GM23338 (cell line): ENCODE data around the gene SLC16A2. TPM values are rescaled to one million over a fixed set of nuclear protein-coding genes. Genes with fewer than 3 reads are reported as not detected.

Experiments used
- ATAC-seq: fragments of 200-7000 bp; cut with Tn5 transposase; 3 replicates; pipeline ENCODE4 v1.9.1; 2020
- DNase-seq: peaks from one replicate; pipeline ENCODE4 v3.0.0-alpha.2; 2015; ENCODE audit warnings: low spot score
- H2AFZ ChIP-seq: fragments of 200-600 bp; sonication (generic); 2 replicates; pipeline ENCODE4 v1.8.0; 2016; ENCODE audit warnings: antibody characterized with exemption, mild to moderate bottlenecking, moderate library complexity
- H3F3A ChIP-seq: fragments of 200-600 bp; sonication (generic); replicated peaks from 2 replicates; pipeline ENCODE4 v1.8.0; 2017; ENCODE audit warnings: antibody characterized with exemption, mixed run types, low read depth
- H3K27ac ChIP-seq: fragments of 200-600 bp; sonication (generic); 2 replicates; pipeline ENCODE4 v1.6.1; 2016; ENCODE audit warnings: low read depth
- H3K27me3 ChIP-seq: fragments of 200-600 bp; sonication (generic); 2 replicates; pipeline ENCODE4 v1.8.0; 2016; ENCODE audit warnings: mild to moderate bottlenecking, mixed run types, moderate library complexity; ENCODE audit not compliant: insufficient read depth
- H3K36me3 ChIP-seq: fragments of 200-600 bp; sonication (generic); 2 replicates; pipeline ENCODE4 v1.8.0; 2016; ENCODE audit warnings: mild to moderate bottlenecking; ENCODE audit not compliant: insufficient read depth
- H3K4me1 ChIP-seq: fragments of 200-600 bp; sonication (generic); 2 replicates; pipeline ENCODE4 v1.8.0; 2016; ENCODE audit warnings: mild to moderate bottlenecking, moderate library complexity; ENCODE audit not compliant: insufficient read depth
- H3K4me2 ChIP-seq: fragments of 200-600 bp; sonication (generic); 2 replicates; pipeline ENCODE4 v1.7.1; 2017; ENCODE audit warnings: mixed run types
- H3K4me3 ChIP-seq: fragments of 200-600 bp; sonication (generic); 2 replicates; pipeline ENCODE4 v1.6.1; 2016; ENCODE audit warnings: mixed run types
- H3K79me2 ChIP-seq: fragments of 200-600 bp; sonication (generic); replicated peaks from 2 replicates; pipeline ENCODE4 v1.8.0; 2017; ENCODE audit warnings: mild to moderate bottlenecking; ENCODE audit not compliant: insufficient read depth
- H3K9me2 ChIP-seq: fragments of 200-600 bp; sonication (generic); 2 replicates; pipeline ENCODE4 v1.8.0; 2017; ENCODE audit not compliant: insufficient read depth
- H4K20me1 ChIP-seq: fragments of 200-600 bp; sonication (generic); replicated peaks from 2 replicates; pipeline ENCODE4 v1.8.0; 2017; ENCODE audit warnings: mild to moderate bottlenecking; ENCODE audit not compliant: insufficient read depth
- H3K27ac Mint-ChIP-seq: 2 replicates; pipeline ENCODE4 v1.8.0; 2020; ENCODE audit warnings: inconsistent platforms, mild to moderate bottlenecking, moderate library complexity, mixed read lengths
- H3K27me3 Mint-ChIP-seq: 3 replicates; pipeline ENCODE4 v1.8.0; 2022; ENCODE audit warnings: low read depth, mild to moderate bottlenecking, moderate library complexity, mixed read lengths, inconsistent platforms; ENCODE audit not compliant: insufficient read depth, poor library complexity
- H3K36me3 Mint-ChIP-seq: 3 replicates; pipeline ENCODE4 v1.8.0; 2021; ENCODE audit warnings: low read depth, mild to moderate bottlenecking, inconsistent platforms, moderate library complexity, mixed read lengths
- H3K4me1 Mint-ChIP-seq: 3 replicates; pipeline ENCODE4 v1.8.0; 2020; ENCODE audit warnings: mild to moderate bottlenecking, inconsistent platforms, mixed read lengths
- H3K4me3 Mint-ChIP-seq: 3 replicates; pipeline ENCODE4 v1.8.0; 2021; ENCODE audit warnings: moderate library complexity, mild to moderate bottlenecking, inconsistent platforms, mixed read lengths
- H3K9me3 Mint-ChIP-seq: 3 replicates; pipeline ENCODE4 v1.8.0; 2020; ENCODE audit warnings: moderate library complexity, mild to moderate bottlenecking, inconsistent platforms, mixed read lengths
- CREB1 ChIP-seq: fragments of 250-450 bp; sonication (Bioruptor Pico); IDR thresholded peaks from 2 replicates; pipeline ENCODE4 v1.5.0; 2020; ENCODE audit warnings: low read depth, mild to moderate bottlenecking, moderate library complexity
- EZH2 ChIP-seq: fragments of 200-600 bp; sonication (generic); IDR thresholded peaks from one replicate; pipeline ENCODE4 v1.8.0; 2017; ENCODE audit warnings: antibody characterized with exemption, mild to moderate bottlenecking, low read depth; ENCODE audit not compliant: unreplicated experiment
- EZH2phosphoT487 ChIP-seq: fragments of 200-600 bp; sonication (generic); IDR thresholded peaks from one replicate; pipeline ENCODE4 v1.8.1; 2018; ENCODE audit warnings: antibody characterized with exemption; ENCODE audit not compliant: unreplicated experiment
- JUNB ChIP-seq: IDR thresholded peaks from one replicate; pipeline ENCODE4 v1.6.1; 2016; ENCODE audit warnings: antibody characterized with exemption; ENCODE audit not compliant: unreplicated experiment
- POLR2AphosphoS5 ChIP-seq: IDR thresholded peaks from 2 replicates; pipeline ENCODE4 v1.6.1; 2016; ENCODE audit warnings: antibody characterized with exemption, low read depth
- STAT1 ChIP-seq: IDR thresholded peaks from one replicate; pipeline ENCODE4 v1.6.1; 2016; ENCODE audit warnings: antibody characterized with exemption; ENCODE audit not compliant: unreplicated experiment
- ZNF114 ChIP-seq: fragments of 250-450 bp; sonication (Bioruptor Pico); IDR thresholded peaks from 2 replicates; pipeline ENCODE4 v1.5.0; 2020; ENCODE audit warnings: mild to moderate bottlenecking, moderate library complexity
- ZNF331 ChIP-seq: fragments of 250-450 bp; sonication (Bioruptor Pico); IDR thresholded peaks from 2 replicates; pipeline ENCODE4 v1.5.0; 2020; ENCODE audit warnings: low read depth, mild to moderate bottlenecking, moderate library complexity
- polyA plus RNA-seq: library from polyadenylated mRNA; unstranded; fragments of >200 nt; fragmentation: Nextera tagmentation; extraction: Ambion mirVana; gene quantifications from 2 replicates; pipeline ENCODE4 v1.2.1, GENCODE V29; 2016
- total RNA-seq: library from RNA; depleted of rRNA; stranded (reverse); fragments of >200 nt; shearing (Covaris generic); gene quantifications from 2 replicates; pipeline ENCODE4 v1.2.3, GENCODE V29; 2014
- TF ChIP-seq, protein P1 (sequence below): IDR thresholded peaks from one replicate; pipeline ENCODE4 v1.6.1; 2018; ENCODE audit warnings: antibody characterized with exemption; ENCODE audit not compliant: unreplicated experiment
- TF ChIP-seq, protein P2 (sequence below), 2 experiments: fragments of 200-600 bp in 1 of 2; sonication (generic) in 1 of 2; conservative IDR thresholded peaks; 2 replicates each; pipeline versions ENCODE4 v1.5.1 to v1.6.1; 2016 to 2017; ENCODE audit warnings: antibody characterized with exemption in 2 of 2, low read depth in 2 of 2, mild to moderate bottlenecking in 2 of 2, moderate library complexity in 1 of 2

Gene SLC16A2
- total and polyA plus RNA-seq, 2 experiments from 2014 or later = 11.1 to 27.9 TPM

DNA sequence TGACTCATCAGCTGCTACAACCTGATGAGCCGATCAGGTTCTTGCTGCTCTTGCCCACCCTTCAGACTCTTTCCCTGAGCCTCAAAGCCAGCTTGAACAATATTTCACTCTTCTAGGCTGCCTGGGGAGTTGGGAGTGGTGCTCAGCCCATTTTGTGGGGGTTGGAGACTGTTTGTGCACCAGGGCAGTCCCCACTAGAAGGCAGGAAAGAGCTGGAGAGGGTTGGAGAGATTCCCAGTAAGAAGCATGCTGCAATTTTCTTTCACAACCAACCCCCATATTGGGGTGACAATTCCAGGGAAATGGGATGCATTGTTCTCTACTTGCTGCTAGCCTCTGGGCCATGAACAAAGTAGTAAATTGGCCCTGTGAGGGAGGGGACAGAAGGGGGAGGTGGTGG lies 44.1 kb downstream of the SLC16A2 start (continued):
- TF ChIP-seq, protein P1, sequence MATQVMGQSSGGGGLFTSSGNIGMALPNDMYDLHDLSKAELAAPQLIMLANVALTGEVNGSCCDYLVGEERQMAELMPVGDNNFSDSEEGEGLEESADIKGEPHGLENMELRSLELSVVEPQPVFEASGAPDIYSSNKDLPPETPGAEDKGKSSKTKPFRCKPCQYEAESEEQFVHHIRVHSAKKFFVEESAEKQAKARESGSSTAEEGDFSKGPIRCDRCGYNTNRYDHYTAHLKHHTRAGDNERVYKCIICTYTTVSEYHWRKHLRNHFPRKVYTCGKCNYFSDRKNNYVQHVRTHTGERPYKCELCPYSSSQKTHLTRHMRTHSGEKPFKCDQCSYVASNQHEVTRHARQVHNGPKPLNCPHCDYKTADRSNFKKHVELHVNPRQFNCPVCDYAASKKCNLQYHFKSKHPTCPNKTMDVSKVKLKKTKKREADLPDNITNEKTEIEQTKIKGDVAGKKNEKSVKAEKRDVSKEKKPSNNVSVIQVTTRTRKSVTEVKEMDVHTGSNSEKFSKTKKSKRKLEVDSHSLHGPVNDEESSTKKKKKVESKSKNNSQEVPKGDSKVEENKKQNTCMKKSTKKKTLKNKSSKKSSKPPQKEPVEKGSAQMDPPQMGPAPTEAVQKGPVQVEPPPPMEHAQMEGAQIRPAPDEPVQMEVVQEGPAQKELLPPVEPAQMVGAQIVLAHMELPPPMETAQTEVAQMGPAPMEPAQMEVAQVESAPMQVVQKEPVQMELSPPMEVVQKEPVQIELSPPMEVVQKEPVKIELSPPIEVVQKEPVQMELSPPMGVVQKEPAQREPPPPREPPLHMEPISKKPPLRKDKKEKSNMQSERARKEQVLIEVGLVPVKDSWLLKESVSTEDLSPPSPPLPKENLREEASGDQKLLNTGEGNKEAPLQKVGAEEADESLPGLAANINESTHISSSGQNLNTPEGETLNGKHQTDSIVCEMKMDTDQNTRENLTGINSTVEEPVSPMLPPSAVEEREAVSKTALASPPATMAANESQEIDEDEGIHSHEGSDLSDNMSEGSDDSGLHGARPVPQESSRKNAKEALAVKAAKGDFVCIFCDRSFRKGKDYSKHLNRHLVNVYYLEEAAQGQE = no peak
- TF ChIP-seq ZNF114 (CRISPR knock-in tag) = no peak

DNA sequence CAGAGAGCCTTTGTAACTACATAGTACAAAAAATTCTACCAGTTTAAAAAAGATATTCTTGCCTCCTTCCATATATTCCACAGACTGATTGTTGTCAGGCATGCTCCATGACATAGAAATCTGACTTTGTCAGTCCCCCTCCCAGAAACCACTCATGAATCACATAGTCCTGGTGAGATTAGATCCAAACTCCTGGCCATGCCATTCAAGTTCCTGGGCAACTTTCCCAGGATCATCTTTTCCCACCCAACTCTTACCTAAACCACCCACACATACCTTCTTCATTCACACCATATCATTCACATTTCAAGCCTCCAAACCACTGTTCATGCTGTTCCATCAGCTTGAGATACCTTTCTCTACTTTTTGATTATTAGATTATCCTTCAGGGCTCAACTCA lies 46.4 kb downstream of the SLC16A2 start:
- H3K9me2 ChIP-seq = no peaks in the 10 kb centered on the region
- no peak overlapping the region for H3K27ac ChIP-seq
- ATAC-seq (no peak), DNase-seq (no peak)
- Mint-ChIP-seq H3K4me1 (no peaks in the 10 kb centered on the region), H3K27me3 (no peaks in the 10 kb centered on the region), H3K36me3 (no peaks in the 10 kb centered on the region), H3K27ac (no peak overlapping the region), H3K4me3 (no peak overlapping the region), H3K9me3 (no peaks in the 10 kb centered on the region)
- H3K4me3 ChIP-seq = no peak overlapping the region
- no peaks in the 10 kb centered on the region for H4K20me1 ChIP-seq
- H3K79me2 ChIP-seq = no peaks in the 10 kb centered on the region
- no peak overlapping the region for H3K4me2 ChIP-seq
- no peak overlapping the region for H2AFZ ChIP-seq
- H3K4me1 ChIP-seq = no peaks in the 10 kb centered on the region
- no peaks in the 10 kb centered on the region for H3K36me3 ChIP-seq
- no peaks in the 10 kb centered on the region for H3K27me3 ChIP-seq
- no peaks in the 10 kb centered on the region for H3F3A ChIP-seq
- TF ChIP-seq EZH2 = no peak
- no peak for TF ChIP-seq CREB1 (CRISPR knock-in tag)
- no peak for TF ChIP-seq POLR2AphosphoS5
- TF ChIP-seq, protein P2, sequence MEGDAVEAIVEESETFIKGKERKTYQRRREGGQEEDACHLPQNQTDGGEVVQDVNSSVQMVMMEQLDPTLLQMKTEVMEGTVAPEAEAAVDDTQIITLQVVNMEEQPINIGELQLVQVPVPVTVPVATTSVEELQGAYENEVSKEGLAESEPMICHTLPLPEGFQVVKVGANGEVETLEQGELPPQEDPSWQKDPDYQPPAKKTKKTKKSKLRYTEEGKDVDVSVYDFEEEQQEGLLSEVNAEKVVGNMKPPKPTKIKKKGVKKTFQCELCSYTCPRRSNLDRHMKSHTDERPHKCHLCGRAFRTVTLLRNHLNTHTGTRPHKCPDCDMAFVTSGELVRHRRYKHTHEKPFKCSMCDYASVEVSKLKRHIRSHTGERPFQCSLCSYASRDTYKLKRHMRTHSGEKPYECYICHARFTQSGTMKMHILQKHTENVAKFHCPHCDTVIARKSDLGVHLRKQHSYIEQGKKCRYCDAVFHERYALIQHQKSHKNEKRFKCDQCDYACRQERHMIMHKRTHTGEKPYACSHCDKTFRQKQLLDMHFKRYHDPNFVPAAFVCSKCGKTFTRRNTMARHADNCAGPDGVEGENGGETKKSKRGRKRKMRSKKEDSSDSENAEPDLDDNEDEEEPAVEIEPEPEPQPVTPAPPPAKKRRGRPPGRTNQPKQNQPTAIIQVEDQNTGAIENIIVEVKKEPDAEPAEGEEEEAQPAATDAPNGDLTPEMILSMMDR (conservative IDR thresholded peaks at IDR 0.05; ENCODE audit: low read depth in 2 of 2) = no peak
- TF ChIP-seq JUNB = no peak
- TF ChIP-seq, protein P1 = no peak
- TF ChIP-seq ZNF331 (CRISPR knock-in tag) = no peak
- TF ChIP-seq STAT1 = no peak
- TF ChIP-seq EZH2phosphoT487 = no peak
- no peak for TF ChIP-seq ZNF114 (CRISPR knock-in tag)
